ENCODE measurements around the gene GHDC. TPM values are rescaled to one million over a fixed set of nuclear protein-coding genes. Genes with fewer than 3 reads are reported as not detected.
"Not testable (repeated sequence)": the region's sequence is repeated elsewhere in the genome, so short reads cannot be mapped to it uniquely, and the experiment has no call there.

Gene GHDC
- total RNA-seq, 1 experiment from 2014 or later: 6.0 TPM

- no peak for DNase-seq
- Histone ChIP-seq H3K4me3 (no peak overlapping the region), H3K27me3 (no peaks in the 10 kb centered on the region), H3K9me3 (no peaks in the 10 kb centered on the region), H3K36me3 (peaks cover 36% of the 10 kb centered on the region)
Observed at GRCh38 chr17:42212382-42212781, 18.1 kb upstream of the GHDC start.

GRCh38 chr17:42211921-42212341 is 17.6 kb upstream of the GHDC start:
- peaks cover 36% of the 10 kb centered on the region for H3K36me3 ChIP-seq
- H3K27me3 ChIP-seq, H3K4me3 ChIP-seq, H3K9me3 ChIP-seq: not testable (repeated sequence)
- peak; percentile 56 for DNase-seq

- Histone ChIP-seq H3K36me3 (peaks cover 35% of the 10 kb centered on the region), H3K4me3 (no peak overlapping the region)
- no peak for DNase-seq
Observed at GRCh38 chr17:42210046-42210445, 15.8 kb upstream of the GHDC start.

GRCh38 chr17:42206153-42206612 is 11.9 kb upstream of the GHDC start:
- H3K27me3 ChIP-seq, H3K9me3 ChIP-seq, H3K4me3 ChIP-seq, DNase-seq: not testable (repeated sequence)
- H3K36me3 ChIP-seq: peaks cover 32% of the 10 kb centered on the region

More at GRCh38 chr17:42210046-42210445, 15.8 kb upstream of the GHDC start:
- Histone ChIP-seq H3K27me3 (no peaks in the 10 kb centered on the region), H3K9me3 (no peaks in the 10 kb centered on the region)

GRCh38 chr17:42203354-42203753 is 9.1 kb upstream of the GHDC start:
- Histone ChIP-seq H3K27me3 (no peaks in the 10 kb centered on the region), H3K36me3 (peaks cover 13% of the 10 kb centered on the region), H3K4me3 (no peak overlapping the region), H3K9me3 (no peaks in the 10 kb centered on the region)
- no peak for DNase-seq

GRCh38 chr17:42202696-42203095 is 8.4 kb upstream of the GHDC start:
- no peak overlapping the region for H3K4me3 ChIP-seq
- H3K9me3 ChIP-seq: no peaks in the 10 kb centered on the region
- no peak for DNase-seq
- H3K36me3 ChIP-seq: peaks cover 11% of the 10 kb centered on the region
- no peaks in the 10 kb centered on the region for H3K27me3 ChIP-seq

- Histone ChIP-seq H3K27me3 (no peaks in the 10 kb centered on the region), H3K4me3 (no peak overlapping the region), H3K36me3 (peaks cover 6% of the 10 kb centered on the region), H3K9me3 (no peaks in the 10 kb centered on the region)
- no peak for DNase-seq
Observed at GRCh38 chr17:42202159-42202558, 7.9 kb upstream of the GHDC start.

- Histone ChIP-seq H3K27me3 (no peaks in the 10 kb centered on the region), H3K4me3 (no peak overlapping the region), H3K36me3 (peaks cover 5% of the 10 kb centered on the region), H3K9me3 (no peaks in the 10 kb centered on the region)
- DNase-seq: no peak
Observed at GRCh38 chr17:42201458-42201772, 7.1 kb upstream of the GHDC start.

- H3K27me3 ChIP-seq: no peaks in the 10 kb centered on the region
- no peaks in the 10 kb centered on the region; the same call in 1 of the 2 replicates for H3K36me3 ChIP-seq
- H3K9me3 ChIP-seq: no peaks in the 10 kb centered on the region
- no peak for DNase-seq
- H3K4me3 ChIP-seq: no peak overlapping the region
Observed at GRCh38 chr17:42200706-42201457, 6.6 kb upstream of the GHDC start.

- Histone ChIP-seq H3K4me3 (no peak overlapping the region), H3K27me3 (no peaks in the 10 kb centered on the region), H3K36me3 (no peaks in the 10 kb centered on the region; the same call in 1 of the 2 replicates), H3K9me3 (no peaks in the 10 kb centered on the region)
- DNase-seq: no peak
Observed at GRCh38 chr17:42199416-42200011, 5.2 kb upstream of the GHDC start.

- Histone ChIP-seq H3K27me3 (no peaks in the 10 kb centered on the region), H3K36me3 (no peaks in the 10 kb centered on the region; the same call in 1 of the 2 replicates), H3K4me3 (no peak overlapping the region), H3K9me3 (no peaks in the 10 kb centered on the region)
- no peak for DNase-seq
Observed at GRCh38 chr17:42198897-42199296, 4.6 kb upstream of the GHDC start.

GRCh38 chr17:42197564-42198156 is 3.4 kb upstream of the GHDC start:
- DNase-seq: no peak
- no peak overlapping the region for H3K4me3 ChIP-seq

GRCh38 chr17:42193216-42193968 is 902 bp downstream of the GHDC start:
- Histone ChIP-seq H3K4me3 (peak overlapping the region; percentile 50), H3K27me3 (no peaks in the 10 kb centered on the region), H3K36me3 (no peaks in the 10 kb centered on the region), H3K9me3 (no peaks in the 10 kb centered on the region)
- no peak for DNase-seq

More at GRCh38 chr17:42197564-42198156, 3.4 kb upstream of the GHDC start:
- Histone ChIP-seq H3K9me3 (no peaks in the 10 kb centered on the region), H3K27me3 (no peaks in the 10 kb centered on the region), H3K36me3 (no peaks in the 10 kb centered on the region; the same call in 1 of the 2 replicates)

GRCh38 chr17:42192189-42193126 is 1.8 kb downstream of the GHDC start:
- Histone ChIP-seq H3K27me3 (no peaks in the 10 kb centered on the region), H3K9me3 (no peaks in the 10 kb centered on the region), H3K36me3 (no peaks in the 10 kb centered on the region), H3K4me3 (no peak overlapping the region)
- DNase-seq: no peak

GRCh38 chr17:42191275-42191608 is 3.1 kb downstream of the GHDC start:
- DNase-seq: no peak
- Histone ChIP-seq H3K27me3 (no peaks in the 10 kb centered on the region), H3K9me3 (no peaks in the 10 kb centered on the region), H3K36me3 (no peaks in the 10 kb centered on the region), H3K4me3 (no peak overlapping the region)
